HCT116 (cell line): ENCODE data around the gene MPPED1. TPM values are rescaled to one million over a fixed set of nuclear protein-coding genes. Genes with fewer than 3 reads are reported as not detected.
A peak's percentile ranks its signal among the peaks of the same experiment; 100 is the strongest.

Source experiments
- ATAC-seq: fragments of 200-7000 bp; cut with Tn5 transposase; 2 replicates; pipeline ENCODE4 v1.9.1; 2020; ENCODE audit warnings: mild to moderate bottlenecking, moderate library complexity
- BruUV-seq: library from RNA; stranded (reverse); fragments of 400-500 nt; replicated peaks from 2 replicates; lab custom pipeline; 2021; lab: Mats Ljungman, UMichigan
- CTCF ChIA-PET: fragments of 300-600 bp; sonication (Branson Sonifier 250); formaldehyde crosslinking; loops from one replicate; lab custom pipeline; 2021; ENCODE audit warnings: antibody characterized with exemption; lab: Charles Lee
- POLR2A ChIA-PET: fragments of 300-600, 350-600 bp; sonication (Branson Sonifier 250); formaldehyde crosslinking; loops from one replicate; lab custom pipeline; 2021; ENCODE audit warnings: antibody characterized with exemption; lab: Charles Lee
- RAD21 ChIA-PET, 2 experiments: fragments of 300-600 bp; sonication (Branson Sonifier 250); formaldehyde crosslinking; loops; one replicate each; lab custom pipeline; 2023; ENCODE audit warnings: low total read pairs in 2 of 2; ENCODE audit not compliant: uncharacterized antibody in 2 of 2, unreplicated experiment in 2 of 2, low non-redundant PET in 1 of 2; lab: Charles Lee
- DNase-seq: peaks from one replicate; pipeline ENCODE4 v3.0.0-alpha.2; 2010; ENCODE audit warnings: low read depth, low spot score
- H2AFZ ChIP-seq: fragments of 200-600 bp; shearing (Covaris generic), sonication (generic); 2 replicates; pipeline ENCODE4 v1.6.1; 2017; ENCODE audit warnings: low read depth, mixed run types, mixed read lengths, antibody characterized with exemption, low read length; ENCODE audit not compliant: poor library complexity, severe bottlenecking
- H3K27ac ChIP-seq: 2 replicates; pipeline ENCODE4 v1.5.1; 2012; ENCODE audit warnings: low read depth, low read length
- H3K27me3 ChIP-seq: fragments of 200-600 bp; sonication (generic); 2 replicates; pipeline ENCODE4 v1.6.1; 2016; ENCODE audit warnings: mixed run types, low read length, mixed read lengths; ENCODE audit not compliant: insufficient read depth
- H3K36me3 ChIP-seq, 2 experiments: fragments of 200-500 bp in 1 of 2; fragments of 200-600 bp in 1 of 2; sonication (Bioruptor generic) in 1 of 2; sonication (generic) in 1 of 2; 2 replicates each; pipeline versions ENCODE4 v1.5.1 to v1.6.1; 2014 to 2016; ENCODE audit warnings: low read length in 2 of 2, inconsistent platforms in 1 of 2, mixed read lengths in 1 of 2, mixed run types in 1 of 2; ENCODE audit not compliant: insufficient read depth in 2 of 2, control insufficient read depth in 1 of 2
- H3K4me1 ChIP-seq, 2 experiments: fragments of 200-600 bp in 1 of 2; sonication (generic) in 1 of 2; 2 replicates each; pipeline versions ENCODE4 v1.5.1 to v1.6.1; 2012 to 2017; ENCODE audit warnings: low read length in 2 of 2, inconsistent platforms in 1 of 2, mild to moderate bottlenecking in 1 of 2, mixed read lengths in 1 of 2, mixed run types in 1 of 2, moderate library complexity in 1 of 2; ENCODE audit not compliant: insufficient read depth in 2 of 2, control insufficient read depth in 1 of 2
- H3K4me2 ChIP-seq: fragments of 200-600 bp; sonication (generic); 2 replicates; pipeline ENCODE4 v1.6.1; 2017; ENCODE audit warnings: mixed run types, low read length, mixed read lengths
- H3K4me3 ChIP-seq, 2 experiments: fragments of 200-600 bp in 1 of 2; sonication (generic) in 1 of 2; replicated peaks in 1 of 2; 2 replicates each; pipeline ENCODE4 v1.5.1; 2011 to 2016; ENCODE audit warnings: low read length in 2 of 2, control low read depth in 1 of 2, low read depth in 1 of 2, mild to moderate bottlenecking in 1 of 2, mixed read lengths in 1 of 2, mixed run types in 1 of 2
- H3K79me2 ChIP-seq: fragments of 200-600 bp; sonication (generic); 2 replicates; pipeline ENCODE4 v1.6.1; 2017; ENCODE audit warnings: mild to moderate bottlenecking, mixed run types, low read length, moderate library complexity, mixed read lengths; ENCODE audit not compliant: insufficient read depth
- H3K9ac ChIP-seq: fragments of 200-600 bp; sonication (generic); 2 replicates; pipeline ENCODE4 v1.6.1; 2016; ENCODE audit warnings: low read length, mixed read lengths
- H3K9me2 ChIP-seq: fragments of 200-600 bp; sonication (generic), shearing (Covaris generic); 2 replicates; pipeline ENCODE4 v1.6.1; 2017; ENCODE audit warnings: mixed run types, mild to moderate bottlenecking, moderate library complexity; ENCODE audit not compliant: insufficient read depth
- H3K9me3 ChIP-seq, 2 experiments: fragments of 200-500 bp in 1 of 2; fragments of 200-600 bp in 1 of 2; sonication (Bioruptor generic) in 1 of 2; sonication (generic) in 1 of 2; 2 replicates each; pipeline ENCODE4 v1.6.1; 2014 to 2017; ENCODE audit warnings: low read length in 2 of 2, mixed read lengths in 2 of 2, inconsistent platforms in 1 of 2, low read depth in 1 of 2, mild to moderate bottlenecking in 1 of 2, mixed run types in 1 of 2, moderate library complexity in 1 of 2; ENCODE audit not compliant: control insufficient read depth in 1 of 2, insufficient read depth in 1 of 2
- H4K20me1 ChIP-seq: fragments of 200-600 bp; sonication (generic), shearing (Covaris generic); 2 replicates; pipeline ENCODE4 v1.6.1; 2017; ENCODE audit warnings: mixed run types, mild to moderate bottlenecking, moderate library complexity; ENCODE audit not compliant: insufficient read depth
- YY1 ChIP-seq: IDR thresholded peaks from 2 replicates; pipeline ENCODE4 v1.6.1; 2011; ENCODE audit warnings: low read length, low read depth, moderate library complexity, mild to moderate bottlenecking; ENCODE audit not compliant: insufficient replicate concordance; ENCODE audit errors: extremely low read depth
- intact Hi-C: fragments of 100-400 bp; cut with micrococcal nuclease; formaldehyde crosslinking; loops from 2 replicates; pipeline ENCODE4 v1.10.0; 2022
- total RNA-seq: library from RNA; stranded (reverse); gene quantifications from one replicate; pipeline ENCODE4 v1.2.1, GENCODE V29; 2021; ENCODE audit not compliant: unreplicated experiment
- TF ChIP-seq, protein P1 (sequence below): IDR thresholded peaks from 2 replicates; pipeline ENCODE4 v1.6.1; 2012; ENCODE audit warnings: low read depth
- TF ChIP-seq, protein P2 (sequence below), 3 experiments: fragments of 200-600 bp in 1 of 3; sonication (generic) in 1 of 3; IDR thresholded peaks in 2 of 3; conservative IDR thresholded peaks in 1 of 3; 2 replicates each; pipeline ENCODE4 v1.5.1; 2012 to 2017; ENCODE audit warnings: low read depth in 2 of 3, low read length in 2 of 3, antibody characterized with exemption in 1 of 3, borderline replicate concordance in 1 of 3, control low read depth in 1 of 3, mild to moderate bottlenecking in 1 of 3, mixed read lengths in 1 of 3, mixed run types in 1 of 3, moderate library complexity in 1 of 3; ENCODE audit not compliant: insufficient read depth in 1 of 3

Gene MPPED1
- total RNA-seq, 1 experiment from 2014 or later = not detected

DNA sequence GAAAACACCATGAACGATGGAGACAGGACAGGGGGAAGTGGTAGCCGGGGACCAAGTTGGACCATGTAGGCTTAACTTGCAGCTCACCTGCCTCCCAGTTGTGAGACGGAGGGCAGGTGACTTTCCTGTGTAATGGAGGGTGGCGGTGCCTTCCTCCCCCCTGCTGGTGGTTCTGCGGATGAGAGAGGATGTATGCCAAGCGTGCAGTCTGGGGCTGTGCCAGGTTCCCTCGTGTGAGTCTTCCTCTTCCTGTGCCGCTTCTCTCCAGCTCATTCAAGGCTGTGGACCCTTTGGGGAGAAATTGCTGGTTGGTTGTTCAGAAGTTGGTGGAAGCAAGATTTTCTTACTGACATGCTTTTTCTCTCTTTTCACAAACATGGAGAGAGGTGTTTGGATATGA, 35.1 kb downstream of the MPPED1 start:
- Histone ChIP-seq H3K27me3 (no peaks in the 10 kb centered on the region), H3K4me1 (no peaks in the 10 kb centered on the region), H3K4me2 (peak overlapping the region; percentile 5; the same call in 1 of the 2 replicates), H2AFZ (no peak overlapping the region), H3K36me3 (no peaks in the 10 kb centered on the region), H3K79me2 (no peaks in the 10 kb centered on the region), H4K20me1 (no peaks in the 10 kb centered on the region), H3K9me3 (no peaks in the 10 kb centered on the region), H3K9ac (no peak overlapping the region), H3K9me2 (no peaks in the 10 kb centered on the region), H3K4me3 (no peak overlapping the region), H3K27ac (no peak overlapping the region)
- RAD21 ChIA-PET = no interaction called here
- intact Hi-C loops = no loop called here
- BruUV-seq = no TSS peak
- POLR2A ChIA-PET = no interaction called here
- ATAC-seq = peak; percentile 77
- TF ChIP-seq, protein P1, sequence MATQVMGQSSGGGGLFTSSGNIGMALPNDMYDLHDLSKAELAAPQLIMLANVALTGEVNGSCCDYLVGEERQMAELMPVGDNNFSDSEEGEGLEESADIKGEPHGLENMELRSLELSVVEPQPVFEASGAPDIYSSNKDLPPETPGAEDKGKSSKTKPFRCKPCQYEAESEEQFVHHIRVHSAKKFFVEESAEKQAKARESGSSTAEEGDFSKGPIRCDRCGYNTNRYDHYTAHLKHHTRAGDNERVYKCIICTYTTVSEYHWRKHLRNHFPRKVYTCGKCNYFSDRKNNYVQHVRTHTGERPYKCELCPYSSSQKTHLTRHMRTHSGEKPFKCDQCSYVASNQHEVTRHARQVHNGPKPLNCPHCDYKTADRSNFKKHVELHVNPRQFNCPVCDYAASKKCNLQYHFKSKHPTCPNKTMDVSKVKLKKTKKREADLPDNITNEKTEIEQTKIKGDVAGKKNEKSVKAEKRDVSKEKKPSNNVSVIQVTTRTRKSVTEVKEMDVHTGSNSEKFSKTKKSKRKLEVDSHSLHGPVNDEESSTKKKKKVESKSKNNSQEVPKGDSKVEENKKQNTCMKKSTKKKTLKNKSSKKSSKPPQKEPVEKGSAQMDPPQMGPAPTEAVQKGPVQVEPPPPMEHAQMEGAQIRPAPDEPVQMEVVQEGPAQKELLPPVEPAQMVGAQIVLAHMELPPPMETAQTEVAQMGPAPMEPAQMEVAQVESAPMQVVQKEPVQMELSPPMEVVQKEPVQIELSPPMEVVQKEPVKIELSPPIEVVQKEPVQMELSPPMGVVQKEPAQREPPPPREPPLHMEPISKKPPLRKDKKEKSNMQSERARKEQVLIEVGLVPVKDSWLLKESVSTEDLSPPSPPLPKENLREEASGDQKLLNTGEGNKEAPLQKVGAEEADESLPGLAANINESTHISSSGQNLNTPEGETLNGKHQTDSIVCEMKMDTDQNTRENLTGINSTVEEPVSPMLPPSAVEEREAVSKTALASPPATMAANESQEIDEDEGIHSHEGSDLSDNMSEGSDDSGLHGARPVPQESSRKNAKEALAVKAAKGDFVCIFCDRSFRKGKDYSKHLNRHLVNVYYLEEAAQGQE = no peak
- TF ChIP-seq, protein P2, sequence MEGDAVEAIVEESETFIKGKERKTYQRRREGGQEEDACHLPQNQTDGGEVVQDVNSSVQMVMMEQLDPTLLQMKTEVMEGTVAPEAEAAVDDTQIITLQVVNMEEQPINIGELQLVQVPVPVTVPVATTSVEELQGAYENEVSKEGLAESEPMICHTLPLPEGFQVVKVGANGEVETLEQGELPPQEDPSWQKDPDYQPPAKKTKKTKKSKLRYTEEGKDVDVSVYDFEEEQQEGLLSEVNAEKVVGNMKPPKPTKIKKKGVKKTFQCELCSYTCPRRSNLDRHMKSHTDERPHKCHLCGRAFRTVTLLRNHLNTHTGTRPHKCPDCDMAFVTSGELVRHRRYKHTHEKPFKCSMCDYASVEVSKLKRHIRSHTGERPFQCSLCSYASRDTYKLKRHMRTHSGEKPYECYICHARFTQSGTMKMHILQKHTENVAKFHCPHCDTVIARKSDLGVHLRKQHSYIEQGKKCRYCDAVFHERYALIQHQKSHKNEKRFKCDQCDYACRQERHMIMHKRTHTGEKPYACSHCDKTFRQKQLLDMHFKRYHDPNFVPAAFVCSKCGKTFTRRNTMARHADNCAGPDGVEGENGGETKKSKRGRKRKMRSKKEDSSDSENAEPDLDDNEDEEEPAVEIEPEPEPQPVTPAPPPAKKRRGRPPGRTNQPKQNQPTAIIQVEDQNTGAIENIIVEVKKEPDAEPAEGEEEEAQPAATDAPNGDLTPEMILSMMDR (IDR thresholded peaks at IDR 0.05 in 2 of 3, conservative IDR thresholded peaks at IDR 0.05 in 1 of 3; ENCODE audit: borderline replicate concordance in 1 of 3, insufficient read depth in 1 of 3, low read depth in 2 of 3, low read length in 2 of 3) = 0 out of 6 replicates have a peak, but pooled peaks of 2 of the 3 experiments have one; percentile 5 to 6
- no peak for TF ChIP-seq YY1
- TF ChIP-seq, all 23 proteins: peak for 1
- DNase-seq = no peak
- CTCF ChIA-PET = no interaction called here
